Mesodermal cell (in vitro differentiated cells): ENCODE results near the gene RNF141.

Source experiments
- H3K27ac ChIP-seq: 2 replicates; pipeline ENCODE4 v1.7.0; 2013; ENCODE audit warnings: mild to moderate bottlenecking, low read depth, low read length, moderate library complexity; ENCODE audit not compliant: severe bottlenecking
- H3K36me3 ChIP-seq: 2 replicates; pipeline ENCODE4 v1.7.1; 2013; ENCODE audit warnings: mild to moderate bottlenecking, low read length, moderate library complexity; ENCODE audit not compliant: control insufficient read depth, insufficient read depth
- H3K4me1 ChIP-seq: one replicate; pipeline ENCODE4 v1.7.1; 2013; ENCODE audit warnings: mild to moderate bottlenecking, low read length; ENCODE audit not compliant: insufficient read depth, control insufficient read depth, poor library complexity, severe bottlenecking
- H3K4me3 ChIP-seq: 2 replicates; pipeline ENCODE4 v1.7.0; 2013; ENCODE audit warnings: low read length, control low read depth, mild to moderate bottlenecking; ENCODE audit not compliant: insufficient read depth, poor library complexity, severe bottlenecking; ENCODE audit errors: extremely low read depth
- H3K9me3 ChIP-seq: 2 replicates; pipeline ENCODE4 v1.7.1; 2013; ENCODE audit warnings: mild to moderate bottlenecking, low read length, moderate library complexity; ENCODE audit not compliant: control insufficient read depth
- WGBS, 2 experiments: methylation state at CpG; one replicate each; pipeline ENCODE4 v1.1.5; 2013; ENCODE audit warnings: missing lambda C conversion rate in 2 of 2; ENCODE audit not compliant: insufficient coverage in 2 of 2; 5-methylcytosine and 5-hydroxymethylcytosine counted together

The RNF141 gene

GRCh38 chr11:10561043-10561818, 20.2 kb upstream of the RNF141 start:
- no peak overlapping the region for H3K27ac ChIP-seq
- H3K9me3 ChIP-seq = no peaks in the 10 kb centered on the region
- no peaks in the 10 kb centered on the region for H3K4me1 ChIP-seq

DNA sequence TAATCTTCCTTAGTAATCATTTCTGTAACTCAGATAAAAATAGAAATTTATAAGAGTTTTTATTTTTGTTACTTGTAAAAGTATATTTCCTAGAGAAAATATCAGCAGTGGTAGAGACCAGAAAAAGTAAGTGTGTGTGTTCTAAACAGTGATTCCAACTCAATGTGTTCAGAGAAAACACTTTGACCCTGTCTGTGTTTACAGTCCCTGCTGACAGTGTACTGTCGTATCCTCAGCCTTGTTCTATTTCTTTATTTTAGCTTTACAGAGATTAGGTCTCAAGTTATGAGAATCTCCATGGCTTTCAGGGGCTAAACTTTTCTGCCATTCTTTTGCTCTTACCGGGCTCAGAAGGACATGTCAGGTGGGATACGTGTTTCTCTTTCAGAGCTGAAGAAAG, 17.3 kb upstream of the RNF141 start:
- Histone ChIP-seq H3K4me3 (no peak overlapping the region), H3K27ac (no peak overlapping the region), H3K9me3 (no peaks in the 10 kb centered on the region), H3K4me1 (no peaks in the 10 kb centered on the region), H3K36me3 (no peaks in the 10 kb centered on the region)
- WGBS, 2 experiments = 86 to 94% methylated on average over 2 to 3 of the region's 3 CpGs

More at GRCh38 chr11:10561043-10561818, 20.2 kb upstream of the RNF141 start:
- 67 to 88% methylated on average over 1 of the region's 3 CpGs for whole genome bisulfite sequencing, 2 experiments
- no peaks in the 10 kb centered on the region for H3K36me3 ChIP-seq
- H3K4me3 ChIP-seq = no peak overlapping the region

GRCh38 chr11:10556590-10556989, 15.6 kb upstream of the RNF141 start:
- no peaks in the 10 kb centered on the region for H3K4me1 ChIP-seq
- no CpG with 5 or more reads among the region's 1 CpG for WGBS, 2 experiments
- no peaks in the 10 kb centered on the region for H3K36me3 ChIP-seq
- no peak overlapping the region for H3K4me3 ChIP-seq
- no peak overlapping the region for H3K27ac ChIP-seq
- H3K9me3 ChIP-seq = peaks cover 6% of the 10 kb centered on the region

DNA sequence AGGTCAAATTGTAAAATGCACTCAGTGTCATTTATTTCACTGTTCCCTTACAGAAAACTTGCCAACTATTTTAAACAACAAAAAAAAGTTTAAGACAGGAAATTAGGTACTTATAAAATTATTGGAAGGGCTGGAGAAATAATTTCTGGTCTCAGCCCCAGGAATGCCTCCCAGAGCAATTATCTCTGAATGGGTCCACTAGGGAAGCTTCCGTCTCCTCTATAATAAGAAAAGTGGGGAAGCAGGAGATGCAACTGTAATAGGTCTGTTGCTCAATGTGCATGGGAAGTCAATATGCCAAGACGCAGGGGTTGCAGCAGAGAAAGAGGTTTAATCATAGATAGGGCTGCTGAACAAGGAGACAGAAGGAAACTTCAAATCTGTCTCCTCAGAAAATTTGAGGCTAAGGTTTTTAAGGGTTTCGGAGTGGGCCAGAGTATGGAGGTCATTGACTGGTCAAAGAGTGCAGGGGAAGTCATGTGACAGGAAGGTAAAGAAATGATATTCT, 10.9 kb upstream of the RNF141 start:
- 97 to 100% methylated on average over 2 to 3 of the region's 3 CpGs for WGBS, 2 experiments
- H3K36me3 ChIP-seq = no peaks in the 10 kb centered on the region

DNA sequence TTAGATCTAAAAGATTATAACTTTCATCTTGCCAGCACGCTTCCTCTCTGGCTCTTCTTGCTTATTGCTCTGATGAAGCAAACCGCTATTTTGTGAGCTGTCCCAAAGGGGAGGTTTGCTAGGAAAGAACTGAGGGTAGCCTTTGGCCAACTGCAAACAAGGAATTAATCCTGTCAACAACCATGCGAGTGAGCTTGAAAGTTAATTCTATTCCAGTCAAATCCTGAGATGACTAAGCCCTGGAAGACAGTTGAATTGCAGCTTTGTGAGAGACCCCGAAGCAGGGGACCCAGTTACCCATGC, 10.3 kb upstream of the RNF141 start:
- WGBS, 2 experiments = 93 to 100% methylated on average over 1 to 3 of the region's 4 CpGs
- H3K4me1 ChIP-seq = no peaks in the 10 kb centered on the region
- H3K36me3 ChIP-seq = no peaks in the 10 kb centered on the region
- H3K4me3 ChIP-seq = no peak overlapping the region
- H3K27ac ChIP-seq = no peak overlapping the region
- H3K9me3 ChIP-seq = peaks cover 10% of the 10 kb centered on the region

More for the DNA sequence above, 10.9 kb upstream of the RNF141 start:
- Histone ChIP-seq H3K4me1 (no peaks in the 10 kb centered on the region), H3K27ac (no peak overlapping the region), H3K9me3 (peaks cover 10% of the 10 kb centered on the region), H3K4me3 (no peak overlapping the region)

- Histone ChIP-seq H3K4me3 (no peak overlapping the region), H3K36me3 (no peaks in the 10 kb centered on the region), H3K27ac (no peak overlapping the region), H3K4me1 (no peaks in the 10 kb centered on the region), H3K9me3 (peaks cover 10% of the 10 kb centered on the region)
- WGBS, 2 experiments = 100% methylated on average over 3 of the region's 3 CpGs; no CpG with 5 or more reads in 1 of the 2 experiments
Observed at GRCh38 chr11:10550503-10551289, 9.7 kb upstream of the RNF141 start.

DNA sequence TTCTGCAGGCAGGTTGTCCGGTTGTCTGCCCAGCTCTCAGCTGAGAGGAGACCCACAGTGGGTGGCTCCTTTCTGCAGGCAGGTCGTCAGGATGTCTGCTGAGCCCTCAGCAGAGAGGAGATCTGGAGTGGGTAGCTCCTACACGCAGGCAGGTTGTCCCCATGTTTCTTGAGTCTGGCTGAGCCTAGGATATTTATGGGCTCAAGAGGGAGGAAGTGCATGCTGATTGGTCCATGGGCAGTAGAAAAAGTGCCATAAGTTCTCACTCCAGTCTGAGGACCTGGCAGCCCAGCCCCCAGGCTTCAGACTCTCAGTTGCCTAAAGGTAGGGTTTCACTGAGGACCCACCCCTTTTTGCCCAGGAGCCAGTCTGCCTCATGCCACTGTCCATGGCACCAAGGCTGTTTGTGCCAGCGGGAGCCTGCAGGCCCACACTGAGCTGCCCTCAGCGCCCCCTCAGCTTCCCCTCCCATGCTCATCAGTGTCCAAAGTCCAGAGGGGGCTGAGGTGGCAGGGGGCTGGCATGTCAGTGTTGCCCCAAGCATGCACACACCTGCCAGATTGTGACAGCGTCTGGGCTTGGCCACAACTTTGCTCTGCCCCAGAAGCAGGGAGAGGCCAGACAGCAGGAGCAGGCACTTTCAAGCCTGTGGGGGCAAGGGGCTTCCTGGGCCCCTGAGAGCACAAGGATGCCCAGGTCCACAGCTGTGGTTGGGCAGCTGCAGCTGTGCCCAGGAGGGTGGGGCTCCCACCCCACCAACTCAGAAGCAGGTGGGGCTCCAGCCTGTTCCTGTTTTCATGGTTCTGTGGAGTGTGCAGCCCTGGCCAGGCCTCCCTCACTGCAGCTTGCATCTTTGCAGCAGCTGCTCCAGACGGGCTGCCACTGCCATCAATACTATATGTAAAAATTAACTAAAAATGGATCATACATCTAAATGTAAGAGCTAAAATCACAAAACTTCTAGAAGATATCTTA, 3.8 kb upstream of the RNF141 start:
- no peak overlapping the region for H3K27ac ChIP-seq
- 94 to 100% methylated on average over 3 to 4 of the region's 7 CpGs for WGBS, 2 experiments
- H3K9me3 ChIP-seq = no peaks in the 10 kb centered on the region
- no peak overlapping the region for H3K4me3 ChIP-seq
- H3K4me1 ChIP-seq = no peaks in the 10 kb centered on the region
- H3K36me3 ChIP-seq = no peaks in the 10 kb centered on the region

- Histone ChIP-seq H3K4me3 (no peak overlapping the region), H3K9me3 (no peaks in the 10 kb centered on the region), H3K36me3 (no peaks in the 10 kb centered on the region), H3K4me1 (no peaks in the 10 kb centered on the region), H3K27ac (no peak overlapping the region)
- WGBS, 2 experiments = 96 to 100% methylated on average over 5 to 12 of the region's 14 CpGs
Observed at GRCh38 chr11:10543782-10544181, 2.8 kb upstream of the RNF141 start.

GRCh38 chr11:10542776-10543175, 1.8 kb upstream of the RNF141 start:
- WGBS, 2 experiments = 83 to 100% methylated on average over 1 to 2 of the region's 3 CpGs
- Histone ChIP-seq H3K36me3 (no peaks in the 10 kb centered on the region), H3K9me3 (no peaks in the 10 kb centered on the region), H3K27ac (no peak overlapping the region), H3K4me1 (no peaks in the 10 kb centered on the region), H3K4me3 (no peak overlapping the region)

DNA sequence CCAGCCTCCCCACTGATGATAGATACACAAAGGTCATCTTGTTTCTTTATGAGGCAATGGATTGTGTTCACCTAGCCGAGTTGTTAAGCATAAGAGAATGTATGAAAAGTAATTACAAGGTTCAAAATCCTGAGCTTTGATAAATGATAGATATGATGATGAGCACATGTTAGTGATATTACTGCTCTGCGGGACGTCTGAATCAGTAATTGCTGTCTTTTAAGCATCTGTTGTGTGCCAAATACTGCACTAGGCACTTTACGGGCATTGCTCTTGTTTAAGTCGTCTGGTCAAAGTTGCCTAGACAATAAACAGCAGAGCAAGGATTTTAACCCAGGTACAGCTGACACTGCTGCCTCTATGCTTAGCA, 559 bp upstream of the RNF141 start:
- H3K4me3 ChIP-seq = peak overlapping the region; percentile 68
- H3K9me3 ChIP-seq = no peaks in the 10 kb centered on the region
- no peaks in the 10 kb centered on the region for H3K4me1 ChIP-seq
- no peak overlapping the region for H3K27ac ChIP-seq
- 72 to 78% methylated on average over 5 of the region's 5 CpGs for WGBS, 2 experiments
- no peaks in the 10 kb centered on the region for H3K36me3 ChIP-seq
